HL-60 (cell line): ENCODE results near the gene SUPT3H.

Experiments
- DNase-seq, 2 experiments: peaks; one replicate each; pipeline ENCODE4 v3.0.0-alpha.2; 2010 to 2020; ENCODE audit warnings: low read depth in 1 of 2, low spot score in 1 of 2
- H3K27ac ChIP-seq: fragments of 250-450 bp; sonication (Bioruptor Pico); replicated peaks from 2 replicates; pipeline ENCODE4 v1.5.1; 2020; ENCODE audit warnings: mild to moderate bottlenecking, moderate library complexity
- H3K27me3 ChIP-seq: fragments of 250-450 bp; sonication (Bioruptor Pico); 2 replicates; pipeline ENCODE4 v1.5.1; 2021; ENCODE audit warnings: mild to moderate bottlenecking, moderate library complexity; ENCODE audit not compliant: insufficient read depth, poor library complexity, severe bottlenecking
- H3K4me3 ChIP-seq: replicated peaks from 2 replicates; pipeline ENCODE4 v1.5.1; 2011; ENCODE audit warnings: mild to moderate bottlenecking, control low read depth, low read length; ENCODE audit not compliant: insufficient read depth
- CTCF ChIP-seq: IDR thresholded peaks from one replicate; pipeline ENCODE4 v1.5.1; 2011; ENCODE audit warnings: low read length, control low read depth, inconsistent platforms; ENCODE audit not compliant: insufficient read depth
- GABPA ChIP-seq: IDR thresholded peaks from 2 replicates; pipeline ENCODE4 v1.6.1; 2012; ENCODE audit warnings: low read depth
- POLR2AphosphoS5 ChIP-seq: IDR thresholded peaks from 2 replicates; pipeline ENCODE4 v1.6.1; 2012; ENCODE audit warnings: low read depth
- REST ChIP-seq: IDR thresholded peaks from 2 replicates; pipeline ENCODE4 v1.6.1; 2012; ENCODE audit warnings: low read depth; ENCODE audit not compliant: insufficient replicate concordance
- SPI1 ChIP-seq: IDR thresholded peaks from 2 replicates; pipeline ENCODE4 v1.6.1; 2012; ENCODE audit warnings: low read depth, mild to moderate bottlenecking, borderline replicate concordance

Gene SUPT3H

GRCh38 chr6:44918671-44919296 is 458.9 kb downstream of the SUPT3H start:
- no peak for DNase-seq
- H3K4me3 ChIP-seq = no peak overlapping the region
- H3K27me3 ChIP-seq = no peaks in the 10 kb centered on the region
- TF ChIP-seq REST = no peak
- no peak for TF ChIP-seq SPI1
- H3K27ac ChIP-seq = no peak overlapping the region

- no peak for TF ChIP-seq SPI1
- no peak for TF ChIP-seq POLR2AphosphoS5
- TF ChIP-seq GABPA = no peak
- no peak for TF ChIP-seq CTCF
- no peak for TF ChIP-seq REST
- H3K27ac ChIP-seq = no peak overlapping the region
- no peak overlapping the region for H3K4me3 ChIP-seq
- H3K27me3 ChIP-seq = no peaks in the 10 kb centered on the region
- no peak for DNase-seq
Observed at GRCh38 chr6:44917430-44917829, 460.3 kb downstream of the SUPT3H start.

- no peak for TF ChIP-seq GABPA
- TF ChIP-seq SPI1 = no peak
- no peak for TF ChIP-seq CTCF
- TF ChIP-seq REST = no peak
- TF ChIP-seq POLR2AphosphoS5 = no peak
- Histone ChIP-seq H3K27ac (no peak overlapping the region), H3K27me3 (no peaks in the 10 kb centered on the region), H3K4me3 (no peak overlapping the region)
- DNase-seq = no peak
Observed at GRCh38 chr6:44915111-44915510, 462.6 kb downstream of the SUPT3H start.

GRCh38 chr6:44914141-44914540 is 463.6 kb downstream of the SUPT3H start:
- no peak overlapping the region for H3K27ac ChIP-seq
- no peak for TF ChIP-seq GABPA
- no peak for TF ChIP-seq REST
- TF ChIP-seq SPI1 = no peak
- no peak for TF ChIP-seq CTCF
- no peak for TF ChIP-seq POLR2AphosphoS5
- H3K4me3 ChIP-seq = no peak overlapping the region
- no peaks in the 10 kb centered on the region for H3K27me3 ChIP-seq
- no peak for DNase-seq
